ENCODE measurements around the gene ACTR6. TPM values are rescaled to one million over a fixed set of nuclear protein-coding genes. Genes with fewer than 3 reads are reported as not detected.

The ACTR6 gene
- total and polyA plus RNA-seq, 10 donors, result 15.0 to 32.4 (median 22.6) TPM

- no peaks in the 10 kb centered on the region for H3K9me3 ChIP-seq
- no peak overlapping the region for H3K4me3 ChIP-seq
- TF ChIP-seq CTCF (IDR thresholded peaks at IDR 0.05 in 8 of 11, conservative IDR thresholded peaks at IDR 0.05 in 3 of 11) (no peak), POLR2A (IDR thresholded peaks at IDR 0.05) (no peak), POLR2AphosphoS5 (IDR thresholded peaks at IDR 0.05) (no peak)
- peaks cover 0 to 14% (median 0%) of the 10 kb centered on the region in 6 donors for H3K36me3 ChIP-seq
- DNase-seq, result no peak
- H3K27ac ChIP-seq, result no peak overlapping the region
- H3K27me3 ChIP-seq (replicated peaks in 1 of 7), result no peaks in the 10 kb centered on the region
- intact Hi-C loops (cut with DNase I; ENCODE audit: low total_unique reads), result no loop called here
- H3K4me1 ChIP-seq, result peaks cover 13 to 41% (median 26%) of the 10 kb centered on the region in 6 donors
- WGBS, 5 donors, result 88 to 92% (median 91%) methylated on average over 4 of the region's 4 CpGs
These were observed 3.1 kb upstream of the ACTR6 start for GRCh38 chr12:100197486-100197885.

- Histone ChIP-seq H3K9me3 (no peaks in the 10 kb centered on the region), H3K27me3 (replicated peaks in 1 of 7) (no peaks in the 10 kb centered on the region), H3K36me3 (peaks cover 0 to 13% (median 0%) of the 10 kb centered on the region in 6 donors), H3K4me1 (peaks cover 13 to 56% (median 35%) of the 10 kb centered on the region in 6 donors), H3K27ac (peak overlapping the region in 4 of 8 donors; percentile 87 to 92 (median 90)), H3K4me3 (peak overlapping the region; percentile 58 to 89 (median 74))
- intact Hi-C loops (cut with DNase I; ENCODE audit: low total_unique reads), result no loop called here
- no peak for TF ChIP-seq POLR2A (IDR thresholded peaks at IDR 0.05)
- WGBS, 5 donors, result 43 to 57% (median 51%) methylated on average over 6 of the region's 6 CpGs
- DNase-seq, result no peak
These were observed 1.6 kb upstream of the ACTR6 start for GRCh38 chr12:100199023-100199346.

- DNase-seq, result peak; percentile 96
- 1% methylated on average over 44 to 79 of the region's 79 CpGs for WGBS, 5 donors
- TF ChIP-seq CTCF (IDR thresholded peaks at IDR 0.05 in 8 of 11, conservative IDR thresholded peaks at IDR 0.05 in 3 of 11), result no peak
- TF ChIP-seq POLR2AphosphoS5 (IDR thresholded peaks at IDR 0.05), result peak; percentile 25 to 80 (median 63)
- Histone ChIP-seq H3K4me1 (peaks cover 13 to 60% (median 35%) of the 10 kb centered on the region in 6 donors), H3K36me3 (peaks cover 0 to 13% (median 2%) of the 10 kb centered on the region in 6 donors), H3K9me3 (no peaks in the 10 kb centered on the region), H3K27ac (peak overlapping the region; percentile 57 to 92 (median 88)), H3K4me3 (peak overlapping the region; percentile 58 to 89 (median 74)), H3K27me3 (replicated peaks in 1 of 7) (no peaks in the 10 kb centered on the region)
- intact Hi-C loops (cut with DNase I; ENCODE audit: low total_unique reads), result loop anchor here (5.0 kb wide), 1 partner anchor 57 kb away; the partner anchor contains the start of gene BLTP3B
These were observed 1.1 kb upstream of the ACTR6 start for GRCh38 chr12:100199347-100200149.

- Histone ChIP-seq H3K9me3 (no peaks in the 10 kb centered on the region), H3K36me3 (peaks cover 0 to 29% (median 19%) of the 10 kb centered on the region in 6 donors), H3K27me3 (replicated peaks in 1 of 7) (no peaks in the 10 kb centered on the region), H3K4me3 (peak overlapping the region in 7 of 8 donors; percentile 58 to 89 (median 74)), H3K27ac (peak overlapping the region in 4 of 8 donors; percentile 87 to 92 (median 90)), H3K4me1 (peaks cover 13 to 60% (median 35%) of the 10 kb centered on the region in 6 donors)
- 86 to 89% (median 88%) methylated on average over 24 of the region's 24 CpGs for WGBS, 5 donors
- TF ChIP-seq POLR2AphosphoS5 (IDR thresholded peaks at IDR 0.05) (no peak), CTCF (IDR thresholded peaks at IDR 0.05 in 8 of 11, conservative IDR thresholded peaks at IDR 0.05 in 3 of 11) (no peak), POLR2A (IDR thresholded peaks at IDR 0.05) (no peak)
- no peak for DNase-seq
- intact Hi-C loops (cut with DNase I; ENCODE audit: low total_unique reads), result loop anchor here (5.0 kb wide), 1 partner anchor 60 kb away; the partner anchor contains the start of gene BLTP3B
These were observed 1.2 kb downstream of the ACTR6 start for GRCh38 chr12:100201604-100202423.
